Gastrocnemius medialis (tissue), 4 donors: Measurements from ENCODE around the gene GPD1. TPM values are rescaled to one million over a fixed set of nuclear protein-coding genes. Genes with fewer than 3 reads are reported as not detected.
"Not testable (repeated sequence)": the region's sequence is repeated elsewhere in the genome, so short reads cannot be mapped to it uniquely, and the experiment has no call there.

Source experiments
- ATAC-seq, 2 donors: fragments of 150-250 bp; one replicate each; pipeline ENCODE4 v1.9.1; 2016
- DNase-seq, 2 donors: peaks; one replicate each; pipeline ENCODE4 v3.0.0-alpha.2; 2019
- H3K27ac ChIP-seq, 4 donors: fragments of 200-600 bp; sonication (generic); 1 replicate in 1 of 4; 2 replicates in 3 of 4; pipeline ENCODE4 v1.5.1; 2016 to 2018; ENCODE audit warnings: mild to moderate bottlenecking in 2 of 4, moderate library complexity in 1 of 4
- H3K27me3 ChIP-seq, 3 donors: fragments of 200-600 bp; sonication (generic) in 2 of 3; 1 replicate in 1 of 3; 2 replicates in 2 of 3; pipeline versions ENCODE4 v1.5.1 to v1.6.0; 2016 to 2019; ENCODE audit warnings: mild to moderate bottlenecking in 1 of 3, moderate library complexity in 1 of 3
- H3K36me3 ChIP-seq, 2 donors: fragments of 200-600 bp; sonication (generic) in 1 of 2; one replicate each; pipeline ENCODE4 v1.5.1; 2017 to 2018
- H3K4me1 ChIP-seq, 2 donors: fragments of 200-600 bp; sonication (generic) in 1 of 2; one replicate each; pipeline ENCODE4 v1.5.1; 2016 to 2017; ENCODE audit warnings: mild to moderate bottlenecking in 2 of 2
- H3K4me3 ChIP-seq, 4 donors: fragments of 200-600 bp; sonication (generic) in 3 of 4; 1 replicate in 1 of 4; 2 replicates in 3 of 4; pipeline ENCODE4 v1.5.1; 2016 to 2019; ENCODE audit warnings: mild to moderate bottlenecking in 2 of 4
- H3K9me3 ChIP-seq, 3 donors: fragments of 200-600 bp; sonication (generic) in 2 of 3; 1 replicate in 1 of 3; 2 replicates in 2 of 3; pipeline ENCODE4 v1.5.1; 2016 to 2019
- CTCF ChIP-seq, 5 experiments: fragments of 450-650 bp in 3 of 5; fragments of 200-600 bp in 2 of 5; sonication (generic) in 2 of 5; IDR thresholded peaks in 4 of 5; conservative IDR thresholded peaks in 1 of 5; 1 replicate in 4 of 5; 2 replicates in 1 of 5; pipeline ENCODE4 v1.5.1; 2016 to 2019; ENCODE audit warnings: antibody characterized with exemption in 5 of 5, mild to moderate bottlenecking in 3 of 5, moderate library complexity in 3 of 5
- POLR2A ChIP-seq, 2 donors: fragments of 450-650 bp; IDR thresholded peaks; one replicate each; pipeline ENCODE4 v1.6.1; 2017; ENCODE audit warnings: antibody characterized with exemption in 2 of 2, mild to moderate bottlenecking in 2 of 2, moderate library complexity in 2 of 2
- in situ Hi-C, 4 donors: fragments of 200-750 bp; cut with MboI; loops; one replicate each; pipeline versions ENCODE4 v1.15.0 to v1.8.0; 2017; ENCODE audit warnings: low sequenced_read_pairs in 4 of 4
- intact Hi-C: fragments of 100-400 bp; cut with DNase I; formaldehyde crosslinking; loops from one replicate; pipeline ENCODE4 v1.15.1; 2023; ENCODE audit warnings: low total_unique reads
- total RNA-seq, 4 donors: library from RNA; depleted of rRNA; stranded (reverse); fragments of >200 nt; gene quantifications; one replicate each; pipeline versions ENCODE4 v1.1.0 to v1.2.3, GENCODE V29; 2016

GPD1 gene
- total RNA-seq, 4 donors from 2014 or later = 68.2 to 763 (median 288) TPM

- H3K27ac ChIP-seq = no peak overlapping the region
- peaks cover 0 to 6% of the 10 kb centered on the region in 2 donors for H3K36me3 ChIP-seq
- no peak for DNase-seq
- no peaks in the 10 kb centered on the region for H3K9me3 ChIP-seq
- intact Hi-C loops = no loop called here
- no peak for ATAC-seq
- TF ChIP-seq CTCF (IDR thresholded peaks at IDR 0.05 in 4 of 5, conservative IDR thresholded peaks at IDR 0.05 in 1 of 5) = no peak
- TF ChIP-seq POLR2A (IDR thresholded peaks at IDR 0.05) = no peak
- H3K4me3 ChIP-seq = no peak overlapping the region
- peaks cover 5 to 6% of the 10 kb centered on the region in 2 donors for H3K4me1 ChIP-seq
- no peaks in the 10 kb centered on the region for H3K27me3 ChIP-seq
- in situ Hi-C loops = no loop called here
These were observed 43.5 kb downstream of the GPD1 start for GRCh38 chr12:50147281-50147680.

- H3K27me3 ChIP-seq, DNase-seq, intact Hi-C loops, H3K4me1 ChIP-seq, ATAC-seq, H3K4me3 ChIP-seq, in situ Hi-C loops, H3K27ac ChIP-seq, H3K9me3 ChIP-seq, H3K36me3 ChIP-seq: not testable (repeated sequence)
These were observed 44.2 kb downstream of the GPD1 start for GRCh38 chr12:50148011-50148410.

- ATAC-seq (no peak), DNase-seq (no peak)
- in situ Hi-C loops = no loop called here
- Histone ChIP-seq H3K27me3 (no peaks in the 10 kb centered on the region), H3K36me3 (no peaks in the 10 kb centered on the region), H3K4me3 (no peak overlapping the region), H3K27ac (no peak overlapping the region), H3K9me3 (no peaks in the 10 kb centered on the region), H3K4me1 (peaks cover 5 to 6% of the 10 kb centered on the region in 2 donors)
- TF ChIP-seq CTCF (IDR thresholded peaks at IDR 0.05 in 4 of 5, conservative IDR thresholded peaks at IDR 0.05 in 1 of 5) = no peak
- intact Hi-C loops = no loop called here
These were observed 45.5 kb downstream of the GPD1 start for GRCh38 chr12:50149311-50149710.

GRCh38 chr12:50151047-50151687 is 47.4 kb downstream of the GPD1 start:
- in situ Hi-C loops (no loop called here), intact Hi-C loops (no loop called here)
- Histone ChIP-seq H3K4me1 (peaks cover 5 to 6% of the 10 kb centered on the region in 2 donors), H3K27ac (no peak overlapping the region), H3K4me3 (no peak overlapping the region), H3K27me3 (no peaks in the 10 kb centered on the region), H3K9me3 (no peaks in the 10 kb centered on the region), H3K36me3 (no peaks in the 10 kb centered on the region)
- no peak for ATAC-seq
- no peak for DNase-seq
- TF ChIP-seq POLR2A (IDR thresholded peaks at IDR 0.05) = no peak

GRCh38 chr12:50154947-50155346 is 51.1 kb downstream of the GPD1 start:
- in situ Hi-C loops, DNase-seq, ATAC-seq, H3K27ac ChIP-seq, H3K27me3 ChIP-seq, H3K4me3 ChIP-seq, intact Hi-C loops, H3K36me3 ChIP-seq, H3K9me3 ChIP-seq, H3K4me1 ChIP-seq: not testable (repeated sequence)

GRCh38 chr12:50156641-50157040 is 52.8 kb downstream of the GPD1 start:
- Histone ChIP-seq H3K4me1 (no peaks in the 10 kb centered on the region), H3K27ac (no peak overlapping the region), H3K36me3 (no peaks in the 10 kb centered on the region), H3K9me3 (no peaks in the 10 kb centered on the region), H3K4me3 (no peak overlapping the region), H3K27me3 (no peaks in the 10 kb centered on the region)
- ATAC-seq (no peak), DNase-seq (no peak)
- intact Hi-C loops (no loop called here), in situ Hi-C loops (no loop called here)
- no peak for TF ChIP-seq POLR2A (IDR thresholded peaks at IDR 0.05)
- no peak for TF ChIP-seq CTCF (IDR thresholded peaks at IDR 0.05 in 4 of 5, conservative IDR thresholded peaks at IDR 0.05 in 1 of 5)
